Measurements from ENCODE around the gene KIF1A. TPM values are rescaled to one million over a fixed set of nuclear protein-coding genes. Genes with fewer than 3 reads are reported as not detected.

The KIF1A gene
- polyA plus RNA-seq, 12 donors, result 2.4 to 17.5 (median 4.2) TPM; not detected in 1

DNA sequence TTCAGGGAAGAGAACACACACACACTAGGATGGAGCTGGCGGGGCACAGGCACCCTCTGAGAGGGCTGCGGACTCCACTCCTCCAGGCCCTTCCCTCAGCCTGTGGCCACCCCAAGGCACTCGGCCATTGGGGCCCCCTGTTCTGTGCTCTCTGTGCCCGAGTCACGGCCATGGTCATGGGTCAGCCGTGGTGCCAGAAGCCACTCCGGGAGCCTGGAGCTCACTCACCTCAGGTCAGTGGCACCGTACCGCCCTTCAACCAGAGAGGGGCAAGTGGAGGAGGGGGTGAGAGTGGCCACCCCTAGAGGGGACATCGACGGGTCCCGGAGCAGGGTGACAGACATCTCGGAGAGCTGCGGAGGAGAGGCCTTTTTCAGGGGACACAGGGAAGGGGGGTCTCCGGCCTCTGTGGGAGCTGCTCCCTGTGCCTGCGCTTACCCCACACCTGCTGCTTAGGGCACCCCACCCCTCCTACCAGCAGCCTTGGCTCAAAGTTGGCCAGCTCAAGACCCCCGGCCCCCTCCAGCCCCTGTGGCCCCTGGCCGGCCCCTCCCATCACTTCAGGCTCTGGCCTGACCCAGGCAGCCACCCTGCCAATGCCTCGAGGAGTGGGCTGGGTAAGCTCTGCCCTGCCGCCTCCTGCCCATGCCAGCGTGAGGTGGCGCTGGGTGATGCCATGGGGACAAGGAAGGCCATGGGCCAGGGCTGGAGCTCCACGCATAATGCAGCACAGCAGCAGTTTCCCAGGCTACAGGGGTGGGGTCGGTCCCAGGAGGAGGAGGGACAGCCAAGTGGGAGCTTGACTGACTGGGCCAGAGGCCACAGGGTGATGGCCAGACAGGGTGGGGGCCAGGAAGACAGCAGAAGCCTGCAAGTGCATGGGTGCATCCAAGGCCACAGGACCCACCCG, 99.1 kb downstream of the KIF1A start:
- no peak for DNase-seq

- no peak for DNase-seq
These were observed 100.1 kb downstream of the KIF1A start for GRCh38 chr2:240719676-240720545.

DNA sequence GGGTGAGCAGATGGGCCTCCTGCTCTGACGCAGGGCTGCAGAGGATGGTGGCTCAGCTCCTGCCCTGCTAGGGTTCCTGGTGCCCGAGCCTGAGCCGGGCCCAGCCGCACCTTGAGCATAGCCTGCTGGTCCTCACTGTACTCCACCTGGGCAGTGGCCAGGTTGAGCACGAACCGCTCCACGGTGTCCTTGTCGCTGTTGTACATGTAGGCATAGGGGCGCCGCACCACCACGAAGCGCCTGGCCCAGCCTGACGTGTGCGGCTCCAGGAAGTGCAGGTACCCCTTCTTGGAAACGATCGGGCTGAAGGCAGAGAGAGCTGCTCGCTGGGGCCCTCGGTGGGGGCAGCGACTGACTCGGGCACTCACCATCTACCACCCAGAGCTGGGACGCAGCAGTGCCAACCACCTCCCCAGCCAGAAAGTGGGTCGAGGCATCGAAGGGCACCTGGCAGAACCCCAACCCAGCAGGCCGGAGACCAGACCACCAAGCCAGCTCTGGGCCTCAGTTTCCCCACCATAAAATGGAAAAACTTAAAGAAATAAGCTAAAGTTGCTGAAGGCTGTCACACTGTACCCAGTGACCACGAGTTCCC, 101.0 kb downstream of the KIF1A start:
- no peak for DNase-seq

DNA sequence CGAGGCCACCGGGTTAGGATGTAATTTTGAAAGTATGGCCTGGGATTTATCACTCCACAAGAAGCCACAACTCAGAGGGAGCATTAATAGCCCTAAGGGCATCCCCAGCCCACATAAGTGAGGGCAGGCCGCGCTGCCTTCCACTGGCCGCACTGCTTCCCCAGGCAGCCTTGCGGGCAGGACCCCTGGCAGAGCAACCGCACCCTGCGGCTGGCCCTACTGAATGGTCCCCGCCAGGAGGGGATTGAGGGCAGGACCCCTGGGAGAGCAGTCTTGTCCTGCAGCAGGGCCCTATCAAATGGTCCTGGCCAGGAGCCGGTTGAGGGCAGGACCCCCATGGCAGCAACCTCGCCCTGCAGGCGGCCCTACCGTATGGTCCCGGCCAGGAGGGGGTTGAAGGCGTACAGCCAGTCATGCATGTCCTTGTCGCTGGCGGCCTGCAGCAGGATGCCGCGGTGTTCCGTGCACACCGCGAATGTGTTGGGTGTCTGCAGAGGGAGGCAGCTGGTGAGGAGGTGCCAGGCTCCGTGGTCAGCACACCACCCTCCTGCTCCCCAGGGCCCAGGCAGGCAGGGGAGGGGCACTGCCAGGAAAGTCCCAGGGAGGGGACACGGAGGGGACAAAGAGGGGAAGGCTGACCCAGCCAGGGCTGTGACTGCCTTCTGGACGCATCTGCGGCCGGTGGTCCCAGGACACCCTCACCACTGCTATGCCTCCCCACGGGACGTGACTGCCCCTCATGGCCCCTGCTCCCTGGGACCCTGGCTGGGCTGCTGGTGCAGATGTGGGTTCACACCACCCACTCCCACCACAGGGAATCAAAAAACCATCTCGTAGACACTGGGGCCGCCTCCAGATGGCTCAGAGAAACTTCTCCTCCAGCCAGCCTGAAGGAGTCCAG, 102.1 kb downstream of the KIF1A start:
- no peak for DNase-seq

- no peak for DNase-seq
These were observed 102.8 kb downstream of the KIF1A start for GRCh38 chr2:240717181-240717641.

DNA sequence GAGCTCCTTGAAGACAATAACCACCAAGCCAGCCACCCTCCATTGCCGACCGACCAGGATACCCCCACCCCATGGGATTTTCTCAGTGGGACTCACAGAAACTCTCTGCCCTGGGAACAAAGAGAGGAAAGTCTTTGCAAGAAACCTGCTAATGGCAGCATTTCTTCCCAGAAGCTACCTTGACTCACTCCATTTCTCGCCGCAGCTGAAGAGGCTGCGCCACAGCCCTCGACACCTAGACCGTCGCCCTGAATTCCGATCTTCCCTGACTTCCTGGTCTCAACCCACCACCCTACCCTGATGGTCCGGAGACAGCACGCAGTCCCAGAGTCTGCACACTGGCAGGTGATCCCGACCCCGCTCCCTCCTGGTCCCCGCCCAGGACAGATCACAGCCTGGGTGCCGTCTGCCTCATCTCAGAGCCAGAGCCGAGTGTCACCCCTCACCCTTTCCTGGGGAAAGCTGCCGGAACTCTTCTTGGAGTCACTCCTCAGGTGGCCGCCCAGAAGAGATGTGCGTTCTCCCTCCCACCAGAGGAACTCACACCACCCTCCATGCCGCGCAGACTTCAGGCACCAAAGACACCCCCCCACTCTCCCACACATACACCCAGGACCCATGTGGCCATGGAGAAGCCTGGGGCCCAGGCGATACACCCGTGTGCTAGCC, 103.8 kb downstream of the KIF1A start:
- DNase-seq, result no peak

GRCh38 chr2:240714747-240715725, 105.0 kb downstream of the KIF1A start:
- DNase-seq, result no peak

- DNase-seq, result no peak
These were observed 105.9 kb downstream of the KIF1A start for GRCh38 chr2:240713928-240714746.

DNA sequence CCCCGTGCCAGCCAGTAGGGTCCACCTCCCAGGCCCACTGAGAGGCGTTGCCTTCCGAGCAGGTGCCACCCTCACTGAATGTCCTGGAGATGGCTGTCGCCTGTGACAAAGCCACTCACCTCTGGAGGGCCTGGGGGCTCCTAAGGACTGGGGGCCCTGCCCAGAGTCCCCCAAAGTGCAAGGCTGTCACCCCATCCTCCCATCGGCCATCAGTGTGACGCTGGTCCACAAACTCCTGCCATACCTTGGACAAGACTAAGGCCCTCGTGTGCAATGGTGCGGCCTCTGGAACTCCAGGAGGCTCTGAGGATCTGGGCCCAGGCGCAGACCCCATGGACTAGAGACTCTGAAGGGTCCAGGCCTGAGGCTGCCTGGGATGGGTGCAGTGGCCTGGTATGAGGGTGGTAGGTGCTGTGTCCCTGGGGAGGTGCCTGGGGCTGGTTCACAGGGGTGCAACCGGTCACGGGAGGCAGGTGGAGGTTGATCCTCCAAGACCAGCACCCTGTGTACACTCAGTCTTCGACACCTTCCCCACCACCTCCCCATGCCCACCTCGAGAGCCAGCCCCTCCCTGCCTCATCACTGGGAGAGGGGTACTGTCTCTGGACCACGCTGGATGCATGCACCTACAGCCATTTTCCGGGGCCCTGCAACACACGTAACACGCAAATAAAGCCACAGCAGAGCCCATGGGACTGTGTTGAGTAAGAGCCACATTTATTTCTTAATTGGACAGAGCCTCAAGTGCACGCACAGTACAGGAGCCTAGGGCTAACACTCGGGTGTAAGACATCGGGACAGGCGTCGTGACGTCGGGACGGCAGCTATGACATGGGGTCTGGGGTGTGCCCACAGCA, 106.7 kb downstream of the KIF1A start:
- DNase-seq, result no peak

GRCh38 chr2:240712121-240712520, 107.9 kb downstream of the KIF1A start:
- no peak for DNase-seq

GRCh38 chr2:240711701-240712100, 108.3 kb downstream of the KIF1A start:
- no peak for DNase-seq

DNA sequence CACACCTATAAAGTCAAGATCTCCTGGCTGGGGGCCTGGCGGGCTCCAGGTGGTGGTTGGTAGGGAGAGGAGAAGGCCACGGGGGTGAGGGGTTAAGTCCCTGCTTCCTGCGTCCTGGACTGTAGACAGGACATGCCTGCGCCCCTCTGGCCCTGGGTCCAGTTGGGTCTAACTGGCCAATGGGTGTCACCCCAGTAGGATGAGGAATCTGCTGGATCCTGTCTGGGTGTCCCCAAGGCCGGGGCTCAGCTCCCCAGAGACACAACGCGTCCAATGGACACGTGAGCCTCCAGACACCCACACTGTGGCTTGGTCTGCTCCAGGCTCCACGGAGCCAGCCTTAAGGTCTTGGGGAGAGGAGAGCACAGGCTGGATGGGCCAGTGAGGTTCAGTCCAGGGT, 108.7 kb downstream of the KIF1A start:
- DNase-seq, result no peak

DNA sequence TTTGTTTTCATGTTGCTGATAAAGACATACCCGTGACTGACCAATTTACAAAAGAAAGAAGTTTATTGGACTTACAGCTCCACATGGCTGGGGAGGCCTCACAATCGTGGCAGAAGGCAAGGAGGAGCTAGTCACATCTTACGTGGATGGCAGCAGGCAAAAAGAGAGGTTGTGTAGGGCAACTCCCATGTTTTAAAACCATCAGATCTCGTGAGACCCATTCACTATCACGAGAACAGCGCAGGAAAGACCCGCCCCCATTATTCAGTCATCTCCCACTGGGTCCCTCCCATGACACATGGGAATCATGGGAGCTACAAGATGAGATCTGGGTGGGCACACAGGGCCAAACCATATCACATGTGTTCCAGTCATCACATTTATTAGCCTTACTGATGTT, 111.6 kb downstream of the KIF1A start:
- DNase-seq, result no peak

GRCh38 chr2:240707821-240708220, 112.2 kb downstream of the KIF1A start:
- no peak for DNase-seq

- DNase-seq, result no peak
These were observed 112.8 kb downstream of the KIF1A start for GRCh38 chr2:240707043-240707756.

DNA sequence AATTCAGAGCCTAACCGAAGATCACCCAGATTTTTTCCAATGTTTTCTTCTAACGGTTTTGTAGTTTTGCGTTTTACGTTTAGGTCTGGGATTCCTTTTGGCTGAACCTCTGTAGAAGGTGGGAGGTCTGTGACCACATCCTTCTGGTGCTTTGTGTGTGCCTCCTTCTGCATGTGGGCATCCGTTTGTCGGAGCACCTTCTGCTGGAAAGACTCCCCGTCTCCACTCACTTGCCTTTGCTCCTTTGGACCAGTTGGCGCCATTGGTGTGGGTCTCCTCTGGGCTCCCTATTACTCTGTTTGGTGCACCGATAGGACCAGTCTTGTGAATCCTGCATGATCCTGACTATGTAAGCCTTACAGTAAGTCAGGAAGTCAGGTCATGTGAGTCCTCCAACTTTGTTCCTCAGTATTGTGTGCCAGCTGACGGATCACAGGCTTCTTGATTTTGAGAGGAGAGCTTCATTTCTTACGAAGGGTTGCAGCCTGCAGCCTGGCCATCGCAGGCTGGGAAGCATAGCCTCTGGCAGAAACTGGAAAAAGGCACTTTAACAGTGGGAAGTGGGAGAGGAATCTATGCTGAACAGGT, 114.7 kb downstream of the KIF1A start:
- no peak for DNase-seq

Measured in muscle of arm (tissue), 12 donors.